RWPE2 (cell line): ENCODE data around the gene GDF11.
"Not testable (repeated sequence)": the region's sequence is repeated elsewhere in the genome, so short reads cannot be mapped to it uniquely, and the experiment has no call there.

ENCODE experiments used
- ATAC-seq: fragments of 200-7000 bp; cut with Tn5 transposase; 3 replicates; pipeline ENCODE4 v1.9.1; 2021; ENCODE audit warnings: low read depth
- DNase-seq: peaks from one replicate; pipeline ENCODE4 v3.0.0-alpha.2; 2020; ENCODE audit warnings: low spot score
- H3K27ac ChIP-seq: fragments of 450-650 bp; 2 replicates; pipeline ENCODE4 v1.5.1; 2017; ENCODE audit warnings: mild to moderate bottlenecking; ENCODE audit not compliant: poor library complexity, severe bottlenecking
- H3K27me3 ChIP-seq: fragments of 250-450 bp; sonication (Bioruptor Pico); 2 replicates; pipeline ENCODE4 v1.5.1; 2021; ENCODE audit warnings: mild to moderate bottlenecking, moderate library complexity; ENCODE audit not compliant: insufficient read depth, poor library complexity, severe bottlenecking
- H3K36me3 ChIP-seq: fragments of 250-450 bp; sonication (Bioruptor Pico); 2 replicates; pipeline ENCODE4 v1.5.1; 2020; ENCODE audit warnings: low read depth, mild to moderate bottlenecking, moderate library complexity
- H3K4me1 ChIP-seq: fragments of 250-450 bp; sonication (Bioruptor Pico); 2 replicates; pipeline ENCODE4 v1.5.1; 2021; ENCODE audit warnings: mild to moderate bottlenecking, moderate library complexity; ENCODE audit not compliant: insufficient read depth, poor library complexity, severe bottlenecking
- H3K4me3 ChIP-seq: fragments of 250-450 bp; sonication (Bioruptor Pico); 2 replicates; pipeline ENCODE4 v1.5.1; 2021; ENCODE audit warnings: mild to moderate bottlenecking, moderate library complexity; ENCODE audit not compliant: severe bottlenecking
- H3K9me3 ChIP-seq: fragments of 250-450 bp; sonication (Bioruptor Pico); 2 replicates; pipeline ENCODE4 v1.5.1; 2021; ENCODE audit warnings: mild to moderate bottlenecking, moderate library complexity; ENCODE audit not compliant: severe bottlenecking
- CTCF ChIP-seq: fragments of 450-650 bp; IDR thresholded peaks from one replicate; pipeline ENCODE4 v1.5.1; 2017; ENCODE audit warnings: mild to moderate bottlenecking, moderate library complexity; ENCODE audit not compliant: poor library complexity, severe bottlenecking

The GDF11 gene

DNA sequence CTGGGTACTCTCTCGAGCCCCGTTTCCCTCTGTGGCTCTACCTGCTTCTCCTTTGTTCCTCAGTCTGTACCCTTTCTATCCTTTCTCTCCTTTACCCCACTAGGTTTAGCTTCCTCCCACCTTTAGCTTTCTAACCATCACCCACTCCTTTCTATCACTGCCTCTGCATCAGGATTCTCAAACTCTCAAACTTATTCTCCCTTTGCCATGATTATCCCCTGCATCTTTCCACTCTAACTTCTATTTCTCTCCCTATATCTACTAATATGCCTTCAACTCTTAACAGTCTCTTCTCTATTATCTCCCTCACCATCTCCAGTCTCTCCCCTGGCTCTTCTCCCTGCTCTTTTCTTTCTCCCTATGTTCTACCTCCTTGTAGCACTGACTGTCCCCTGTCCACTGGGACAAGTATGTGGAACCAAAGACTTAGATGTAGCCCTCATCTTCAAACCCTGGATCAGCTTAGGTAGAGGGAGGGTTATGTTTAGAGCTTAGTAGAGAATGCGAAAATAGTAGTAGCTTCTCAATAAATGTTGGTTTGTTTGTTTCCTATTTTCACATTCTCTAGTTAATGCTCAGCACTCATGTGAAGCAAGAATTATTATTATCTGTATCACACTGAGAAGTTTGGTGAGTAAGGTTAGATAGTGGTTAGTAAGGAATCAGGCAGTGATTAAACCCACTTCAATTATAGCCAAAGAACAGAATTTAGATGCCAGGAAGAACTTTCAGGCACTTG lies 3.4 kb downstream of the GDF11 start:
- no peaks in the 10 kb centered on the region for H3K9me3 ChIP-seq
- TF ChIP-seq CTCF, result no peak

GRCh38 chr12:55746913-55747231 lies 4.0 kb downstream of the GDF11 start:
- H3K36me3 ChIP-seq, result peaks cover 15% of the 10 kb centered on the region
- H3K9me3 ChIP-seq, result no peaks in the 10 kb centered on the region
- no peak for ATAC-seq
- no peak for TF ChIP-seq CTCF
- H3K27me3 ChIP-seq, result no peaks in the 10 kb centered on the region
- H3K27ac ChIP-seq, result no peak overlapping the region
- H3K4me3 ChIP-seq, result no peak overlapping the region
- no peaks in the 10 kb centered on the region for H3K4me1 ChIP-seq
- DNase-seq, result no peak

More for the DNA sequence above, 3.4 kb downstream of the GDF11 start:
- Histone ChIP-seq H3K27me3 (no peaks in the 10 kb centered on the region), H3K4me1 (no peaks in the 10 kb centered on the region), H3K4me3 (no peak overlapping the region), H3K27ac (no peak overlapping the region), H3K36me3 (peaks cover 10% of the 10 kb centered on the region)
- ATAC-seq, result no peak
- DNase-seq, result no peak

GRCh38 chr12:55748230-55748993 lies 5.5 kb downstream of the GDF11 start:
- Histone ChIP-seq H3K9me3 (no peaks in the 10 kb centered on the region), H3K4me3 (no peak overlapping the region), H3K4me1 (no peaks in the 10 kb centered on the region), H3K27me3 (no peaks in the 10 kb centered on the region), H3K36me3 (peaks cover 30% of the 10 kb centered on the region), H3K27ac (no peak overlapping the region)
- no peak for TF ChIP-seq CTCF
- DNase-seq, result no peak
- ATAC-seq, result no peak

GRCh38 chr12:55755246-55755645 lies 12.3 kb downstream of the GDF11 start:
- no peak for TF ChIP-seq CTCF
- DNase-seq (no peak), ATAC-seq (no peak)
- Histone ChIP-seq H3K27me3 (no peaks in the 10 kb centered on the region), H3K9me3 (no peaks in the 10 kb centered on the region), H3K27ac (no peak overlapping the region), H3K36me3 (peaks cover 91% of the 10 kb centered on the region), H3K4me1 (no peaks in the 10 kb centered on the region), H3K4me3 (no peak overlapping the region)

- ATAC-seq, result no peak
- Histone ChIP-seq H3K27ac (no peak overlapping the region), H3K4me1 (no peaks in the 10 kb centered on the region), H3K9me3 (no peaks in the 10 kb centered on the region), H3K36me3 (peaks cover 88% of the 10 kb centered on the region), H3K27me3 (no peaks in the 10 kb centered on the region), H3K4me3 (no peak overlapping the region)
- no peak for TF ChIP-seq CTCF
- DNase-seq, result no peak
Observed at GRCh38 chr12:55757701-55758100, 14.8 kb downstream of the GDF11 start.

DNA sequence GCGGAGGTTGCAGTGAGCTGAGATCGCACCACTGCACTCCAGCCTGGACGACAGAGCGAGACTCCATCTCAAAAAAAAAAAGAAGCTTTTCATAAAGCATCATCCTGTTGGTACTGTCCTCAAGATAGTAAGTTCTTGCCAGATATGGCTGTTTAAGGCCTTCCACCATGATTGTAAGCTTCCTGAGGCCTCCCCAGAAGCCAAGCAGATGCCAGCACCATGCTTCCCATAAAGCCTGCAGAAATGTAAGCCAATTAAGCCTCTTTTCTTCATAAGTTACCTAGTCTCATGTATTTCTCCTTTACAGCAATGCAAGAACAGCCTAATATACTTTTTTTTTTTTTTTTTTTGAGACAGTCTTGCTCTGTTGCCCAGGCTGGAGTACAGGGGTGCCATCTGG lies 15.7 kb downstream of the GDF11 start:
- H3K27me3 ChIP-seq, ATAC-seq, H3K4me3 ChIP-seq, H3K4me1 ChIP-seq, H3K9me3 ChIP-seq, DNase-seq, H3K27ac ChIP-seq: not testable (repeated sequence)
- peaks cover 87% of the 10 kb centered on the region for H3K36me3 ChIP-seq
